Measurements from ENCODE around the gene TSPOAP1. TPM values are rescaled to one million over a fixed set of nuclear protein-coding genes. Genes with fewer than 3 reads are reported as not detected.

The TSPOAP1 gene
- total and polyA plus RNA-seq, 10 of the 15 experiments (the other 5 are each of a cell fraction or from before 2014, with no cell fraction given) = 0.58 to 16.4 (median 4.2) TPM; not detected in 1

DNA sequence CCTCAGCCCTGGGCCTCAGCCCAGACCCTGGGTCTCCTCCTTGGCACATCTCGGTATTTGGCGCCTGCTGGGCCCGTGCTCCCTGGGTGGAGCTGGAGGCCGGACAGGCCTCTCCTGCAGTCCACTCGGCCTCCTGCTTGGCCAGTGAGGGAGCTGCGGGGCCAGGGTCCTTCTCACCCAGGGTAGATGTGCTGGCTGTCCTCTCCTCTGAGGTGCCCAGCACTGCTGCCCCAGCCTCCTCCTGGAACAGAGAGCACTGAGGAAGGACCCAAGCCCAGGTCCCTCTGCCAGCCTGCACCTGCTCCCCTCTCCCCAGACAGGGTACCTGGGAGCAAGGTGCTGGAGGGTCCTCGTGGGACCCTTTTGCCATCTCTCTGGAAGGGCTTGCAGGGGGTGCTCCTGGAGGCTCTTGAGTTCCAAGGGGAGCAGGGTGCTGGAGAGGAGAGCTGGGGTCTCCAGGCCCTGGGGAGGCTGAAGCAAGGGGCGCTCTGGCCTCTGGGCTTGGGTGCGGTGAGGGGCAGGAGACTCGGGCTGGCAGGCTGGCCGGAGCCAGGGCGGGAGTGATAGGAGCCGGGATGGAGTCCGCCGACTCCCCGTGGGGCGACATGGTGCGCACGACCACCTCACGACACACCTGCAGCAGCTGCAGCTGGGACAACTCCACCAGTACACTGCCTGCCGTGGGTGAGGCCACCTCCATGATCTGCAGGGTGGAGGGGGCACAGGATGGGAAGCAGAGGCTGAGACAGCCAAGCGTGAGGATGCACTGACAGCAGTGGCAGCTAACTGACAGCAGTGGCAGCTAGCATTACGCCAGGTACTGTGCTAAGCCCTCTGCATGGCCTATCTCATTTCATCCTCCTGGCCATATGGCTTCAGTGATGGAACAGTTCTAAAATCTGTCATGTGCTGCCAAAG, 17.8 kb downstream of the TSPOAP1 start:
- SMC1A ChIA-PET (ENCODE audit: uncharacterized antibody, unreplicated experiment) = no interaction called here
- Histone ChIP-seq H3K36me3 (ENCODE audit: control insufficient read depth in 2 of 2, insufficient read depth in 2 of 2, low read length in 1 of 2) (0 out of 4 replicates have a peak, but pooled peaks cover 0 to 1% of the 10 kb centered on the region in 2 experiments), H3K9ac (ENCODE audit: control insufficient read depth, insufficient read depth, low read length) (no peak overlapping the region), H3K4me3 (no peak overlapping the region), H4K20me1 (ENCODE audit: control insufficient read depth, insufficient read depth) (no peaks in the 10 kb centered on the region), H3K27me3 (replicated peaks in 1 of 2; ENCODE audit: control insufficient read depth in 2 of 2, insufficient read depth in 2 of 2, low read length in 1 of 2) (no peaks in the 10 kb centered on the region), H3K79me2 (ENCODE audit: control insufficient read depth, insufficient read depth, low read length) (no peaks in the 10 kb centered on the region), H3K4me2 (ENCODE audit: control insufficient read depth, insufficient read depth) (no peak overlapping the region), H3K4me1 (ENCODE audit: control insufficient read depth, insufficient read depth, low read length) (no peaks in the 10 kb centered on the region), H2AFZ (ENCODE audit: control insufficient read depth, low read depth, low read length) (no peak overlapping the region), H3K27ac (ENCODE audit: control insufficient read depth, insufficient read depth) (no peak overlapping the region), H3K9me3 (replicated peaks; ENCODE audit: control insufficient read depth, insufficient read depth, low read length) (no peaks in the 10 kb centered on the region)
- BruUV-seq (replicated peaks) = no TSS peak
- ATAC-seq = no peak
- in situ Hi-C loops (cut with MboI) = no loop called here
- intact Hi-C loops (cut with micrococcal nuclease; ENCODE audit: unreplicated experiment) = no loop called here
- FAIRE-seq = no peak
- no peak for DNase-seq (ENCODE audit: low read depth, low spot score)
- POLR2A ChIA-PET = no interaction called here
- RAD21 ChIA-PET (ENCODE audit: unreplicated experiment) = no interaction called here
- CTCF ChIA-PET = no interaction called here
- 56% methylated on average over 23 of the region's 23 CpGs for WGBS (ENCODE audit: insufficient coverage, insufficient replicate concordance, low lambda C conversion rate, missing lambda C conversion rate)
- TF ChIP-seq EZH2 (IDR thresholded peaks at IDR 0.05; ENCODE audit: borderline replicate concordance, control insufficient read depth, low read depth, low read length) (no peak), MEF2A (IDR thresholded peaks at IDR 0.05; ENCODE audit: insufficient read depth, low read depth, low read length) (no peak), ZNF622 (IDR thresholded peaks at IDR 0.05) (no peak), ZNF24 (IDR thresholded peaks at IDR 0.05) (no peak), STAT1 (conservative IDR thresholded peaks at IDR 0.05) (no peak)
- TF ChIP-seq, protein P1, sequence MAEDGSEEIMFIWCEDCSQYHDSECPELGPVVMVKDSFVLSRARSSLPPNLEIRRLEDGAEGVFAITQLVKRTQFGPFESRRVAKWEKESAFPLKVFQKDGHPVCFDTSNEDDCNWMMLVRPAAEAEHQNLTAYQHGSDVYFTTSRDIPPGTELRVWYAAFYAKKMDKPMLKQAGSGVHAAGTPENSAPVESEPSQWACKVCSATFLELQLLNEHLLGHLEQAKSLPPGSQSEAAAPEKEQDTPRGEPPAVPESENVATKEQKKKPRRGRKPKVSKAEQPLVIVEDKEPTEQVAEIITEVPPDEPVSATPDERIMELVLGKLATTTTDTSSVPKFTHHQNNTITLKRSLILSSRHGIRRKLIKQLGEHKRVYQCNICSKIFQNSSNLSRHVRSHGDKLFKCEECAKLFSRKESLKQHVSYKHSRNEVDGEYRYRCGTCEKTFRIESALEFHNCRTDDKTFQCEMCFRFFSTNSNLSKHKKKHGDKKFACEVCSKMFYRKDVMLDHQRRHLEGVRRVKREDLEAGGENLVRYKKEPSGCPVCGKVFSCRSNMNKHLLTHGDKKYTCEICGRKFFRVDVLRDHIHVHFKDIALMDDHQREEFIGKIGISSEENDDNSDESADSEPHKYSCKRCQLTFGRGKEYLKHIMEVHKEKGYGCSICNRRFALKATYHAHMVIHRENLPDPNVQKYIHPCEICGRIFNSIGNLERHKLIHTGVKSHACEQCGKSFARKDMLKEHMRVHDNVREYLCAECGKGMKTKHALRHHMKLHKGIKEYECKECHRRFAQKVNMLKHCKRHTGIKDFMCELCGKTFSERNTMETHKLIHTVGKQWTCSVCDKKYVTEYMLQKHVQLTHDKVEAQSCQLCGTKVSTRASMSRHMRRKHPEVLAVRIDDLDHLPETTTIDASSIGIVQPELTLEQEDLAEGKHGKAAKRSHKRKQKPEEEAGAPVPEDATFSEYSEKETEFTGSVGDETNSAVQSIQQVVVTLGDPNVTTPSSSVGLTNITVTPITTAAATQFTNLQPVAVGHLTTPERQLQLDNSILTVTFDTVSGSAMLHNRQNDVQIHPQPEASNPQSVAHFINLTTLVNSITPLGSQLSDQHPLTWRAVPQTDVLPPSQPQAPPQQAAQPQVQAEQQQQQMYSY (CRISPR knock-in tag; IDR thresholded peaks at IDR 0.05) = no peak
- TF ChIP-seq, protein P2, sequence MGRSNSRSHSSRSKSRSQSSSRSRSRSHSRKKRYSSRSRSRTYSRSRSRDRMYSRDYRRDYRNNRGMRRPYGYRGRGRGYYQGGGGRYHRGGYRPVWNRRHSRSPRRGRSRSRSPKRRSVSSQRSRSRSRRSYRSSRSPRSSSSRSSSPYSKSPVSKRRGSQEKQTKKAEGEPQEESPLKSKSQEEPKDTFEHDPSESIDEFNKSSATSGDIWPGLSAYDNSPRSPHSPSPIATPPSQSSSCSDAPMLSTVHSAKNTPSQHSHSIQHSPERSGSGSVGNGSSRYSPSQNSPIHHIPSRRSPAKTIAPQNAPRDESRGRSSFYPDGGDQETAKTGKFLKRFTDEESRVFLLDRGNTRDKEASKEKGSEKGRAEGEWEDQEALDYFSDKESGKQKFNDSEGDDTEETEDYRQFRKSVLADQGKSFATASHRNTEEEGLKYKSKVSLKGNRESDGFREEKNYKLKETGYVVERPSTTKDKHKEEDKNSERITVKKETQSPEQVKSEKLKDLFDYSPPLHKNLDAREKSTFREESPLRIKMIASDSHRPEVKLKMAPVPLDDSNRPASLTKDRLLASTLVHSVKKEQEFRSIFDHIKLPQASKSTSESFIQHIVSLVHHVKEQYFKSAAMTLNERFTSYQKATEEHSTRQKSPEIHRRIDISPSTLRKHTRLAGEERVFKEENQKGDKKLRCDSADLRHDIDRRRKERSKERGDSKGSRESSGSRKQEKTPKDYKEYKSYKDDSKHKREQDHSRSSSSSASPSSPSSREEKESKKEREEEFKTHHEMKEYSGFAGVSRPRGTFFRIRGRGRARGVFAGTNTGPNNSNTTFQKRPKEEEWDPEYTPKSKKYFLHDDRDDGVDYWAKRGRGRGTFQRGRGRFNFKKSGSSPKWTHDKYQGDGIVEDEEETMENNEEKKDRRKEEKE (IDR thresholded peaks at IDR 0.05) = no peak
- TF ChIP-seq, protein P3, sequence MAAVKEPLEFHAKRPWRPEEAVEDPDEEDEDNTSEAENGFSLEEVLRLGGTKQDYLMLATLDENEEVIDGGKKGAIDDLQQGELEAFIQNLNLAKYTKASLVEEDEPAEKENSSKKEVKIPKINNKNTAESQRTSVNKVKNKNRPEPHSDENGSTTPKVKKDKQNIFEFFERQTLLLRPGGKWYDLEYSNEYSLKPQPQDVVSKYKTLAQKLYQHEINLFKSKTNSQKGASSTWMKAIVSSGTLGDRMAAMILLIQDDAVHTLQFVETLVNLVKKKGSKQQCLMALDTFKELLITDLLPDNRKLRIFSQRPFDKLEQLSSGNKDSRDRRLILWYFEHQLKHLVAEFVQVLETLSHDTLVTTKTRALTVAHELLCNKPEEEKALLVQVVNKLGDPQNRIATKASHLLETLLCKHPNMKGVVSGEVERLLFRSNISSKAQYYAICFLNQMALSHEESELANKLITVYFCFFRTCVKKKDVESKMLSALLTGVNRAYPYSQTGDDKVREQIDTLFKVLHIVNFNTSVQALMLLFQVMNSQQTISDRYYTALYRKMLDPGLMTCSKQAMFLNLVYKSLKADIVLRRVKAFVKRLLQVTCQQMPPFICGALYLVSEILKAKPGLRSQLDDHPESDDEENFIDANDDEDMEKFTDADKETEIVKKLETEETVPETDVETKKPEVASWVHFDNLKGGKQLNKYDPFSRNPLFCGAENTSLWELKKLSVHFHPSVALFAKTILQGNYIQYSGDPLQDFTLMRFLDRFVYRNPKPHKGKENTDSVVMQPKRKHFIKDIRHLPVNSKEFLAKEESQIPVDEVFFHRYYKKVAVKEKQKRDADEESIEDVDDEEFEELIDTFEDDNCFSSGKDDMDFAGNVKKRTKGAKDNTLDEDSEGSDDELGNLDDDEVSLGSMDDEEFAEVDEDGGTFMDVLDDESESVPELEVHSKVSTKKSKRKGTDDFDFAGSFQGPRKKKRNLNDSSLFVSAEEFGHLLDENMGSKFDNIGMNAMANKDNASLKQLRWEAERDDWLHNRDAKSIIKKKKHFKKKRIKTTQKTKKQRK (IDR thresholded peaks at IDR 0.05; ENCODE audit: low read depth, low read length) = no peak
- TF ChIP-seq, protein P4, sequence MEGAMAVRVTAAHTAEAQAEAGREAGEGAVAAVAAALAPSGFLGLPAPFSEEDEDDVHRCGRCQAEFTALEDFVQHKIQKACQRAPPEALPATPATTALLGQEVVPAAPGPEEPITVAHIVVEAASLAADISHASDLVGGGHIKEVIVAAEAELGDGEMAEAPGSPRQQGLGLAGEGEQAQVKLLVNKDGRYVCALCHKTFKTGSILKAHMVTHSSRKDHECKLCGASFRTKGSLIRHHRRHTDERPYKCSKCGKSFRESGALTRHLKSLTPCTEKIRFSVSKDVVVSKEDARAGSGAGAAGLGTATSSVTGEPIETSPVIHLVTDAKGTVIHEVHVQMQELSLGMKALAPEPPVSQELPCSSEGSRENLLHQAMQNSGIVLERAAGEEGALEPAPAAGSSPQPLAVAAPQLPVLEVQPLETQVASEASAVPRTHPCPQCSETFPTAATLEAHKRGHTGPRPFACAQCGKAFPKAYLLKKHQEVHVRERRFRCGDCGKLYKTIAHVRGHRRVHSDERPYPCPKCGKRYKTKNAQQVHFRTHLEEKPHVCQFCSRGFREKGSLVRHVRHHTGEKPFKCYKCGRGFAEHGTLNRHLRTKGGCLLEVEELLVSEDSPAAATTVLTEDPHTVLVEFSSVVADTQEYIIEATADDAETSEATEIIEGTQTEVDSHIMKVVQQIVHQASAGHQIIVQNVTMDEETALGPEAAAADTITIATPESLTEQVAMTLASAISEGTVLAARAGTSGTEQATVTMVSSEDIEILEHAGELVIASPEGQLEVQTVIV (IDR thresholded peaks at IDR 0.05; ENCODE audit: borderline replicate concordance, partially characterized antibody) = no peak

Data from GM12878 (cell line).